ENCODE data around the gene ARHGAP33.

ARHGAP33 gene

DNA sequence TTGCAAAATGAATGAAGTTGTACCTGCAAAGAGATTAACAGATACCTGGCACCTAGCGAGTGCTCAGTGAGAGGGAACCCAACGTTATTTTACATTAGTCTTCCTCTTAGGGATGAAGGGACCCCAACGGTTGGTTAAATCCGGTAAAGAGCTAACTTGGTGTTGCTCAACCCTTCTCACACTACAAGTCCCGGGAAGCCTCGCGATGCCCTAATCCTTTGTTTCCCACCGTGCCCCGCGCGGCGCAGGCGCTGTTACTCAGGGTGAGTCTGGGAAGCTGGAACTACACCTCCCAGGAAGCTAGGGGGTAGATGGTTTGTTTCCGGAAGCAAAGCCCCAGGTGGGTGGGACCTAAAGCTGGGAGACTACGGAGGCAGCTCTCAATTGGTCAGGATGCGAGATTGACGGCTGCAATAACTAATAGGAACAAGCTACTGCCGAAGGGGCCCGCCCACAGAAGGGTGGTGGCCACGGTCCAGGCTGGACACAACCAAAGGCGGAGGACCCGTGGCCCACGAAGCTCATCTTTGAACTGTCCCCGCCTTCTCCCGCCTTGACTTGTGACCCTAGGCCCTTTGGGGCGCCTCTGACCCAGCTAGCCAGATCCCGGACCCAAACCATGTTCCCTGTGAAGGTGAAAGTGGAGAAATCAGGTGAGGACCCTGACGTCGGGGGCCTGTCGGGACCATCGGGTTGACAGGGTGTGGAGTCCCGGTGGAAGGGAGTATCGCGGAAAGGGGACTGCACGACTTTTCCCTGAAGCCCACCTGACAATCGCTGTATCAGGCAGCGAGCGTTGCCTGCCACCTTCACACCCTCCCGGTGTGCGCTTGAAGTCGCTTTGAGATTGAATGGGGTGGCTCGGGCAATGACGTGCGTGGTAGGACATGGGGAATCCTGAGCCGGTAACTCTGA is 27.0 kb upstream of the ARHGAP33 start, which contains the start of gene LIN37:
LIN37 (plus strand) TSS at position 471 of the 915 bp plus-strand sequence; CDS start at position 620, 149 bp downstream.
- Histone ChIP-seq H3K4me1 (ENCODE audit: low read length) (peaks cover 23% of the 10 kb centered on the region), H3K4me3 (ENCODE audit: low read length) (peak within 1 kb of the TSS; percentile 92), H3K27ac (ENCODE audit: low read length) (peak within 1 kb of the TSS; percentile 22), H3K9me3 (ENCODE audit: insufficient read depth, low read length) (no peaks in the 10 kb centered on the region), H3K27me3 (ENCODE audit: low read depth, low read length) (no peaks in the 10 kb centered on the region), H3K79me2 (ENCODE audit: low read length) (peaks cover 13% of the 10 kb centered on the region), H3K4me2 (ENCODE audit: low read length) (peak within 1 kb of the TSS; percentile 83), H4K20me1 (ENCODE audit: insufficient read depth, low read length) (no peaks in the 10 kb centered on the region), H3K36me3 (replicated peaks; ENCODE audit: low read depth, low read length) (no peaks in the 10 kb centered on the region), H2AFZ (ENCODE audit: low read depth, low read length) (peak within 1 kb of the TSS; percentile 80), H3K9ac (ENCODE audit: low read length) (peak within 1 kb of the TSS; percentile 81)
- TF ChIP-seq EZH2phosphoT487 (IDR thresholded peaks at IDR 0.05; ENCODE audit: low read depth) (no peak), CTCF (IDR thresholded peaks at IDR 0.05; ENCODE audit: low read depth, low read length) (no peak)

- Histone ChIP-seq H3K27me3 (ENCODE audit: low read depth, low read length) (no peaks in the 10 kb centered on the region), H3K36me3 (replicated peaks; ENCODE audit: low read depth, low read length) (no peaks in the 10 kb centered on the region), H2AFZ (ENCODE audit: low read depth, low read length) (no peak overlapping the region), H4K20me1 (ENCODE audit: insufficient read depth, low read length) (no peaks in the 10 kb centered on the region), H3K4me3 (ENCODE audit: low read length) (no peak overlapping the region), H3K4me1 (ENCODE audit: low read length) (peaks cover 14% of the 10 kb centered on the region), H3K4me2 (ENCODE audit: low read length) (no peak overlapping the region), H3K79me2 (ENCODE audit: low read length) (peaks cover 13% of the 10 kb centered on the region), H3K27ac (ENCODE audit: low read length) (no peak overlapping the region), H3K9ac (ENCODE audit: low read length) (no peak overlapping the region), H3K9me3 (ENCODE audit: insufficient read depth, low read length) (no peaks in the 10 kb centered on the region)
- TF ChIP-seq EZH2phosphoT487 (IDR thresholded peaks at IDR 0.05; ENCODE audit: low read depth) (no peak), CTCF (IDR thresholded peaks at IDR 0.05; ENCODE audit: low read depth, low read length) (no peak)
Measured at GRCh38 chr19:35750167-35750566, 25.2 kb upstream of the ARHGAP33 start.

DNA sequence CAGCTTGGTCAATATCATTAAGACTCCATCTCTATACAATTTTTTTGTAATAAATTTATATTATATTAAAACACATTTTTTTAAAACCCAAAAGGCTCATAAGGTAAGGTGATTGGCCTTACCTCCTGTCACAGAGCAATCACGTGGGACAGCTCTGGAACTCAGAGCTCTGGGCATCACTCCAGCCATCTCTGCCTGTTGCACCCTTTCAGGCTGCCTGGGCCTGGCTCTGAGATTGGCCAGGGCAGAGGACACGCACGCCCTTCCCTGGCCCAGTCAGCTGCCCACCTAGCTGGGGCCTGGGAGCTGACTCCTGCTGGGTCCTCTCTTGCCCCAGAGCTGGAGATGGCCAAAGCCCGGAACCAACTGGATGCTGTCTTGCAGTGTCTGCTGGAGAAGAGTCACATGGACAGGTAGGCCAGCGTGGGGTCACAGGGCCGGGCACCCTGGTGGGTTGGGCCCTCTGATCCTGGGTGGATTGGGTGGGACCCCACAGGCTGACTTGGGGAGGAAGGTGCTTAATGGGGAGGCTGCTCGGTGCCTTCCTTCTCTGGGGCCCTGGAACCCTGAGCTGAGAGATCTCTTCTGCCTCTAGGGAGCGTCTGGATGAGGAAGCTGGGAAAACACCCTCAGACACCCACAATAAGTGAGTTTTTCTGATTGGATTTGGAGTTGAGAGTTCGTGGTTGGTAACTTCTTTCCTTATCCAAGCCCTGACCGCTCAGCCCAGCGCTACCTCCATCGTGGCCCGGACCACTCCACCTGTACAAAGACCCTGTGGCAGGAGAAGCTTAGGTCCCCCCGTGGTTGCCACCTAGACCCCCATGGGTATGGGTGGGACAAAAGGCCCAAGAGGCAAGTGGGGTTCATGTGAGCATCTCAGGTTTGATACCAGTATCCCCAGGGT is 23.3 kb upstream of the ARHGAP33 start:
- no peaks in the 10 kb centered on the region for H3K36me3 ChIP-seq (replicated peaks; ENCODE audit: low read depth, low read length)
- no peaks in the 10 kb centered on the region for H3K27me3 ChIP-seq (ENCODE audit: low read depth, low read length)
- TF ChIP-seq CTCF (IDR thresholded peaks at IDR 0.05; ENCODE audit: low read depth, low read length) = no peak
- no peak for TF ChIP-seq EZH2phosphoT487 (IDR thresholded peaks at IDR 0.05; ENCODE audit: low read depth)
- no peak overlapping the region for H3K9ac ChIP-seq (ENCODE audit: low read length)
- 0 out of 2 replicates have a peak, but pooled peaks cover 2% of the 10 kb centered on the region for H3K79me2 ChIP-seq (ENCODE audit: low read length)
- no peaks in the 10 kb centered on the region for H4K20me1 ChIP-seq (ENCODE audit: insufficient read depth, low read length)
- H3K4me3 ChIP-seq (ENCODE audit: low read length) = no peak overlapping the region
- H3K4me2 ChIP-seq (ENCODE audit: low read length) = no peak overlapping the region
- no peaks in the 10 kb centered on the region for H3K9me3 ChIP-seq (ENCODE audit: insufficient read depth, low read length)
- no peak overlapping the region for H3K27ac ChIP-seq (ENCODE audit: low read length)
- H3K4me1 ChIP-seq (ENCODE audit: low read length) = peaks cover 12% of the 10 kb centered on the region
- no peak overlapping the region for H2AFZ ChIP-seq (ENCODE audit: low read depth, low read length)

All from OCI-LY3 (cell line).